Measurements from ENCODE around the gene FNDC3B. TPM values are rescaled to one million over a fixed set of nuclear protein-coding genes. Genes with fewer than 3 reads are reported as not detected.

The FNDC3B gene
- total and polyA plus RNA-seq, 10 donors = 3.1 to 149 (median 103) TPM

DNA sequence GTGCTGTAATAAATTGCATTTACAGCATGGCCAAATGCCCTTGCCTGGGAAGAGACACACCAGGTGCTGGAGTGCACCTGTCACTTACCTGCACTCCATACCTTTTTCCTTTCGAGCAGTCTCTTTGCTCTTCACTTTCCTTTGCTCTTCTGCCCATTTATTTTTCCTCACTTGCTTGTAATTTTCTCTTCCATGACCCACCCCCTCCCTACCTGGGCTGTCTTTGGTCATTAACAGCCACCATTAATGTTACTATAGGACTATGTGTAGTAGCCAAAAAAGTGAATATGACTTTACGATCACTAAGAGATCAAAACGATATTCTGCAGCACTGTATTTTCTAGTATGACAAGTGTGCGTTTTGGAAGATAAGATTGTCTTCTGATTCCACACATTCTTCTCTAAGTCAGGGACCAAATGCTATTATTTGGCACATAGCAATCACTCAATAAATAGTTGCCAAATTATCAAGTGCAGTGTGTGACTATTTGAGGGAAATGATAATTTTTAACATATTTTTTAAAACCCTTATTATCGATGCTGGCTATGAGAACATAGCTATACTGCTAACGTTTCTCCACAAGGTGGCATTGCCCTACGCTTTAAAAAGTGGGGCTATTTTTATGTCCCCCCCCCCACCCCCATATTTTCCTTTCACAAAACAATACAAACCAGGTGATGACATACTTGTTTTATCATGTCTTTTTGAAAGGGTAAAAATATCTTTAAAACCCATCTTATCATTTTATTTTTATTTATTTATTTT lies 294.5 kb downstream of the FNDC3B start:
- H3K4me3 ChIP-seq = no peak overlapping the region
- no peak for DNase-seq
- intact Hi-C loops (cut with DNase I; ENCODE audit: low total_unique reads) = loop anchor here (5.0 kb wide), 1 partner anchor 333 kb away; no protein-coding TSS in a partner anchor
- TF ChIP-seq POLR2AphosphoS5 (IDR thresholded peaks at IDR 0.05) (no peak), POLR2A (IDR thresholded peaks at IDR 0.05) (no peak)
- TF ChIP-seq, protein P1, sequence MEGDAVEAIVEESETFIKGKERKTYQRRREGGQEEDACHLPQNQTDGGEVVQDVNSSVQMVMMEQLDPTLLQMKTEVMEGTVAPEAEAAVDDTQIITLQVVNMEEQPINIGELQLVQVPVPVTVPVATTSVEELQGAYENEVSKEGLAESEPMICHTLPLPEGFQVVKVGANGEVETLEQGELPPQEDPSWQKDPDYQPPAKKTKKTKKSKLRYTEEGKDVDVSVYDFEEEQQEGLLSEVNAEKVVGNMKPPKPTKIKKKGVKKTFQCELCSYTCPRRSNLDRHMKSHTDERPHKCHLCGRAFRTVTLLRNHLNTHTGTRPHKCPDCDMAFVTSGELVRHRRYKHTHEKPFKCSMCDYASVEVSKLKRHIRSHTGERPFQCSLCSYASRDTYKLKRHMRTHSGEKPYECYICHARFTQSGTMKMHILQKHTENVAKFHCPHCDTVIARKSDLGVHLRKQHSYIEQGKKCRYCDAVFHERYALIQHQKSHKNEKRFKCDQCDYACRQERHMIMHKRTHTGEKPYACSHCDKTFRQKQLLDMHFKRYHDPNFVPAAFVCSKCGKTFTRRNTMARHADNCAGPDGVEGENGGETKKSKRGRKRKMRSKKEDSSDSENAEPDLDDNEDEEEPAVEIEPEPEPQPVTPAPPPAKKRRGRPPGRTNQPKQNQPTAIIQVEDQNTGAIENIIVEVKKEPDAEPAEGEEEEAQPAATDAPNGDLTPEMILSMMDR (IDR thresholded peaks at IDR 0.05 in 8 of 11, conservative IDR thresholded peaks at IDR 0.05 in 3 of 11) = peak in 1 of 11 experiments; percentile 6
- no peaks in the 10 kb centered on the region for H3K9me3 ChIP-seq
- no peaks in the 10 kb centered on the region for H3K27me3 ChIP-seq (replicated peaks in 1 of 7)
- WGBS, 5 donors = 86 to 93% (median 92%) methylated on average over 7 of the region's 7 CpGs
- no peak overlapping the region for H3K27ac ChIP-seq
- peaks cover 0 to 8% (median 4%) of the 10 kb centered on the region in 6 donors for H3K4me1 ChIP-seq
- H3K36me3 ChIP-seq = peaks cover 0 to 98% (median 30%) of the 10 kb centered on the region in 6 donors

DNA sequence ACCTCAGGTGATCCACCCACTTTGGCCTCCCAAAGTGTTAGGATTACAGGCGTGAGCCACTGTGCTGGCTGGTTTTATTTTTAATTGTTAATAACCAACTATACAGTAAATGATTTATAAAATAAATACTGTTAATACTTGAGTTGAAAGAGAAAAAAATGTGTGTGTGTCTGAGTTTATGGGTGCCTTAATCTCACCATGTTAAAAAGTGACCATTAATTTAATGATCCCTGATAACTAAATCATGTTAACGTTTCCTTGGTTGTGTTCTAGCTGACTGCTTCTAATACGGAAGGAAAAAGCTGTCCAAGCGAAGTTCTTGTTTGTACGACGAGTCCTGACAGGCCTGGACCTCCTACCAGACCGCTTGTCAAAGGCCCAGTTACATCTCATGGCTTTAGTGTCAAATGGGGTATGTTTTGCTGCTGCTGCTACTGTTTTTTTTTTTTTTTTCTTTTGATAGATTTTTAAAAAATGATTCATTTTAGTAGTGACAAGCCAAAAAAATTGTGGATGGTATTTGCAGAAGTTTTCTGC lies 295.4 kb downstream of the FNDC3B start:
- intact Hi-C loops (cut with DNase I; ENCODE audit: low total_unique reads) = loop anchor here (5.0 kb wide), 1 partner anchor 333 kb away; no protein-coding TSS in a partner anchor
- 88 to 97% (median 95%) methylated on average over 7 of the region's 7 CpGs for WGBS, 5 donors
- no peak overlapping the region for H3K27ac ChIP-seq
- no peak for DNase-seq
- no peak for TF ChIP-seq POLR2A (IDR thresholded peaks at IDR 0.05)
- TF ChIP-seq, protein P1 (IDR thresholded peaks at IDR 0.05 in 8 of 11, conservative IDR thresholded peaks at IDR 0.05 in 3 of 11) = no peak
- peaks cover 0 to 98% (median 25%) of the 10 kb centered on the region in 6 donors for H3K36me3 ChIP-seq
- H3K27me3 ChIP-seq (replicated peaks in 1 of 7) = no peaks in the 10 kb centered on the region
- H3K9me3 ChIP-seq = no peaks in the 10 kb centered on the region
- H3K4me3 ChIP-seq = no peak overlapping the region
- peaks cover 0 to 8% (median 4%) of the 10 kb centered on the region in 6 donors for H3K4me1 ChIP-seq

DNA sequence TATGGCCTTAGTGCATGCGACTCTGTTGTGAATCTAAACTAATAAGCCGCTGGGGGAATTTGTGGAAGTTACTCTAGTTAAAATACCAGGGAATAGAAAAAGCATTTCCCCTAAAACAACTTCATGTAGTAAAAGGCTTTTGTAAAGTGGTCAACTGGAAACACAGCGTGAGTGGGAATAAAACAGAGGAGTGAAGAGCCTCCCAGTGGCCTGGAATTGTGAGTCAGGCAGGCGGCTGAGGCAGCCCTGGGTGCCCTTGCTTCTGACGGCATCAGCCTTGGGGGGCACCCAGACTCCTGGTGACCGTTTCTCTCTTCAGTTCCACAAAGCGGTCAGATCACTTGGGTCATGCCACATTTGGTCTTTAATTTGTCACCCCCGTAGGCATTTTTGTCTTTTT lies 300.5 kb downstream of the FNDC3B start:
- TF ChIP-seq POLR2AphosphoS5 (IDR thresholded peaks at IDR 0.05) (no peak), POLR2A (IDR thresholded peaks at IDR 0.05) (no peak)
- TF ChIP-seq, protein P1 (IDR thresholded peaks at IDR 0.05 in 8 of 11, conservative IDR thresholded peaks at IDR 0.05 in 3 of 11) = no peak
- intact Hi-C loops (cut with DNase I; ENCODE audit: low total_unique reads) = no loop called here
- H3K9me3 ChIP-seq = no peaks in the 10 kb centered on the region
- WGBS, 5 donors = 87 to 96% (median 93%) methylated on average over 8 of the region's 8 CpGs
- H3K36me3 ChIP-seq = peaks cover 0 to 100% (median 35%) of the 10 kb centered on the region in 6 donors
- H3K27me3 ChIP-seq (replicated peaks in 1 of 7) = no peaks in the 10 kb centered on the region
- no peaks in the 10 kb centered on the region for H3K4me1 ChIP-seq
- no peak overlapping the region for H3K4me3 ChIP-seq
- DNase-seq = no peak
- no peak overlapping the region for H3K27ac ChIP-seq

DNA sequence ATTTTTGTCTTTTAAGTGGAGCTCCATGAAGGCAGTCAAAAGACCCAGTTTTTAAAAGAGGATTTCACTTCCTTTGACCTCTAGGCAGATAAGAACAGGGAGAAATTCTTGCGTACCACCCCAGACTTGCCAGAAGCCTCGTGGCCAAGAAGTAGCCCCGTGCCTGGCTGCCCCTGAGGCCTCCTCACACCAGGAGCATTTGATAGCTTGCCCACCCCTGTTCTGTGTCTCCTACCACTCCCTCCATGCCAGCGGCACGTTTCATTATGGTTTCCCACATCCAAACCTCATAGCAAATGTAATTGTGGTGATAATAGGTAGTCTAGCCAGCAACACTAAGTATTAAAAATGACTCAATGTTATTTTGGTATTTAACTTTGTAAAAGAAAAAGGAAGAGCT lies 301.2 kb downstream of the FNDC3B start:
- Histone ChIP-seq H3K9me3 (no peaks in the 10 kb centered on the region), H3K4me1 (no peaks in the 10 kb centered on the region), H3K27ac (no peak overlapping the region), H3K27me3 (replicated peaks in 1 of 7) (no peaks in the 10 kb centered on the region), H3K4me3 (no peak overlapping the region), H3K36me3 (peaks cover 0 to 100% (median 37%) of the 10 kb centered on the region in 6 donors)
- no peak for DNase-seq
- TF ChIP-seq, protein P1 (IDR thresholded peaks at IDR 0.05 in 8 of 11, conservative IDR thresholded peaks at IDR 0.05 in 3 of 11) = no peak
- no peak for TF ChIP-seq POLR2A (IDR thresholded peaks at IDR 0.05)
- no peak for TF ChIP-seq POLR2AphosphoS5 (IDR thresholded peaks at IDR 0.05)
- WGBS, 5 donors = 80 to 90% (median 85%) methylated on average over 5 of the region's 5 CpGs
- intact Hi-C loops (cut with DNase I; ENCODE audit: low total_unique reads) = no loop called here
